Liver (tissue), 3 donors: Measurements from ENCODE around the gene CTNNA2.
A peak's percentile ranks its signal among the peaks of the same experiment; 100 is the strongest.

Experiments used
- CTCF ChIP-seq: fragments of 150-350 bp; IDR thresholded peaks from 2 replicates; pipeline ENCODE4 v1.5.1; 2017; ENCODE audit warnings: improper control_type of control experiment, low read depth, low read length; ENCODE audit not compliant: missing input control
- EGR1 ChIP-seq, 2 donors: IDR thresholded peaks; 2 replicates each; pipeline ENCODE4 v1.6.1; 2016 to 2018; ENCODE audit warnings: antibody characterized with exemption in 2 of 2, low read depth in 2 of 2
- RAD21 ChIP-seq, 2 donors: IDR thresholded peaks; 2 replicates each; pipeline ENCODE4 v1.6.1; 2016; ENCODE audit warnings: antibody characterized with exemption in 2 of 2, mild to moderate bottlenecking in 2 of 2
- TAF1 ChIP-seq: conservative IDR thresholded peaks from 2 replicates; pipeline ENCODE4 v1.6.1; 2016; ENCODE audit warnings: antibody characterized with exemption, mild to moderate bottlenecking
- TF ChIP-seq, protein P1 (sequence below): IDR thresholded peaks from 2 replicates; pipeline ENCODE4 v1.6.1; 2016; ENCODE audit warnings: antibody characterized with exemption, mild to moderate bottlenecking
- TF ChIP-seq, protein P2 (sequence below): IDR thresholded peaks from 2 replicates; pipeline ENCODE4 v1.6.1; 2016; ENCODE audit warnings: antibody characterized with exemption
- donor health status: healthy.
- donor health status: healthy.

DNA sequence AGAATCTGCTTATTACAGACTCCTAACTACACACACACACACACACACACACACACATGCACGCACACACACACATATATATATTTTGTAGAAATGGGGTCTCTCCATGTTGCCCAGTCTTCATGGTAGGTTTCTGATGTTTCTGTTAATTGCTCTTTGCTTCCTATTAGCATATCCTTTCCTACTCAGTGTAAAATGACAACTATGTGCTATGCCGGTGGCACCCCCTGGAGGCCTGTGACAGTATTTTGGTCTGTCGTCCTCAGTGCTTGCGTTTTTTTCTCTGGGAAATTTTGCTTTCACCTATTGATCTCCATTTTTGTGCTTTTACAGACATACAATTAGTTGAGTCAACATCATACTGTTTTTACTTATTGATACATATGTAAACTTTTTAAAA, 469.6 kb downstream of the CTNNA2 start:
- TF ChIP-seq CTCF (no peak), RAD21 (IDR thresholded peaks at IDR 0.05) (peak in 1 of 2 donors; percentile 10), TAF1 (no peak), EGR1 (IDR thresholded peaks at IDR 0.05; ENCODE audit: low read depth in 2 of 2) (no peak)
- TF ChIP-seq, protein P1, sequence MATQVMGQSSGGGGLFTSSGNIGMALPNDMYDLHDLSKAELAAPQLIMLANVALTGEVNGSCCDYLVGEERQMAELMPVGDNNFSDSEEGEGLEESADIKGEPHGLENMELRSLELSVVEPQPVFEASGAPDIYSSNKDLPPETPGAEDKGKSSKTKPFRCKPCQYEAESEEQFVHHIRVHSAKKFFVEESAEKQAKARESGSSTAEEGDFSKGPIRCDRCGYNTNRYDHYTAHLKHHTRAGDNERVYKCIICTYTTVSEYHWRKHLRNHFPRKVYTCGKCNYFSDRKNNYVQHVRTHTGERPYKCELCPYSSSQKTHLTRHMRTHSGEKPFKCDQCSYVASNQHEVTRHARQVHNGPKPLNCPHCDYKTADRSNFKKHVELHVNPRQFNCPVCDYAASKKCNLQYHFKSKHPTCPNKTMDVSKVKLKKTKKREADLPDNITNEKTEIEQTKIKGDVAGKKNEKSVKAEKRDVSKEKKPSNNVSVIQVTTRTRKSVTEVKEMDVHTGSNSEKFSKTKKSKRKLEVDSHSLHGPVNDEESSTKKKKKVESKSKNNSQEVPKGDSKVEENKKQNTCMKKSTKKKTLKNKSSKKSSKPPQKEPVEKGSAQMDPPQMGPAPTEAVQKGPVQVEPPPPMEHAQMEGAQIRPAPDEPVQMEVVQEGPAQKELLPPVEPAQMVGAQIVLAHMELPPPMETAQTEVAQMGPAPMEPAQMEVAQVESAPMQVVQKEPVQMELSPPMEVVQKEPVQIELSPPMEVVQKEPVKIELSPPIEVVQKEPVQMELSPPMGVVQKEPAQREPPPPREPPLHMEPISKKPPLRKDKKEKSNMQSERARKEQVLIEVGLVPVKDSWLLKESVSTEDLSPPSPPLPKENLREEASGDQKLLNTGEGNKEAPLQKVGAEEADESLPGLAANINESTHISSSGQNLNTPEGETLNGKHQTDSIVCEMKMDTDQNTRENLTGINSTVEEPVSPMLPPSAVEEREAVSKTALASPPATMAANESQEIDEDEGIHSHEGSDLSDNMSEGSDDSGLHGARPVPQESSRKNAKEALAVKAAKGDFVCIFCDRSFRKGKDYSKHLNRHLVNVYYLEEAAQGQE: no peak
- TF ChIP-seq, protein P2, sequence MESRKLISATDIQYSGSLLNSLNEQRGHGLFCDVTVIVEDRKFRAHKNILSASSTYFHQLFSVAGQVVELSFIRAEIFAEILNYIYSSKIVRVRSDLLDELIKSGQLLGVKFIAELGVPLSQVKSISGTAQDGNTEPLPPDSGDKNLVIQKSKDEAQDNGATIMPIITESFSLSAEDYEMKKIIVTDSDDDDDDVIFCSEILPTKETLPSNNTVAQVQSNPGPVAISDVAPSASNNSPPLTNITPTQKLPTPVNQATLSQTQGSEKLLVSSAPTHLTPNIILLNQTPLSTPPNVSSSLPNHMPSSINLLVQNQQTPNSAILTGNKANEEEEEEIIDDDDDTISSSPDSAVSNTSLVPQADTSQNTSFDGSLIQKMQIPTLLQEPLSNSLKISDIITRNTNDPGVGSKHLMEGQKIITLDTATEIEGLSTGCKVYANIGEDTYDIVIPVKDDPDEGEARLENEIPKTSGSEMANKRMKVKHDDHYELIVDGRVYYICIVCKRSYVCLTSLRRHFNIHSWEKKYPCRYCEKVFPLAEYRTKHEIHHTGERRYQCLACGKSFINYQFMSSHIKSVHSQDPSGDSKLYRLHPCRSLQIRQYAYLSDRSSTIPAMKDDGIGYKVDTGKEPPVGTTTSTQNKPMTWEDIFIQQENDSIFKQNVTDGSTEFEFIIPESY: no peak
